H9 (cell line): ENCODE data around the gene FIBP. TPM values are rescaled to one million over a fixed set of nuclear protein-coding genes. Genes with fewer than 3 reads are reported as not detected.

ENCODE experiments used
- DNase-seq: peaks from one replicate; pipeline ENCODE4 v3.0.0-alpha.2; 2017
- H2AFZ ChIP-seq: one replicate; pipeline ENCODE4 v1.6.1; 2013; ENCODE audit warnings: mild to moderate bottlenecking, low read length, control low read depth, moderate library complexity
- H2AK5ac ChIP-seq: 2 replicates; pipeline ENCODE4 v1.6.1; 2013; ENCODE audit warnings: low read length, control low read depth, mixed read lengths; ENCODE audit not compliant: insufficient read length
- H2BK120ac ChIP-seq: one replicate; pipeline ENCODE4 v1.6.1; 2013; ENCODE audit warnings: low read depth, mild to moderate bottlenecking, low read length, control low read depth, inconsistent platforms; ENCODE audit not compliant: poor library complexity, severe bottlenecking
- H2BK12ac ChIP-seq: 2 replicates; pipeline ENCODE4 v1.6.1; 2013; ENCODE audit warnings: low read length, control low read depth, mixed read lengths, low read depth; ENCODE audit not compliant: insufficient read length
- H2BK15ac ChIP-seq: 2 replicates; pipeline ENCODE4 v1.6.1; 2013; ENCODE audit warnings: low read depth, low read length, control low read depth
- H2BK20ac ChIP-seq: one replicate; pipeline ENCODE4 v1.6.1; 2013; ENCODE audit warnings: low read depth, mild to moderate bottlenecking, low read length, control low read depth, inconsistent platforms; ENCODE audit not compliant: poor library complexity, severe bottlenecking
- H2BK5ac ChIP-seq: 2 replicates; pipeline ENCODE4 v1.6.1; 2013; ENCODE audit warnings: low read length, control low read depth, mixed read lengths; ENCODE audit not compliant: insufficient read length
- H3K14ac ChIP-seq: 2 replicates; pipeline ENCODE4 v1.6.1; 2013; ENCODE audit warnings: low read length, control low read depth; ENCODE audit not compliant: insufficient read depth
- H3K18ac ChIP-seq: 2 replicates; pipeline ENCODE4 v1.6.1; 2013; ENCODE audit warnings: low read depth, mild to moderate bottlenecking, mixed read lengths, low read length, control low read depth; ENCODE audit not compliant: insufficient read length
- H3K23ac ChIP-seq: 2 replicates; pipeline ENCODE4 v1.6.1; 2013; ENCODE audit warnings: low read length, control low read depth, mixed read lengths, low read depth; ENCODE audit not compliant: insufficient read length
- H3K23me2 ChIP-seq: 2 replicates; pipeline ENCODE4 v1.6.1; 2013; ENCODE audit warnings: low read depth, mild to moderate bottlenecking, mixed read lengths, low read length, control low read depth; ENCODE audit not compliant: insufficient read length, poor library complexity, severe bottlenecking
- H3K27ac ChIP-seq: 2 replicates; pipeline ENCODE4 v1.5.1; 2013; ENCODE audit warnings: low read length, control low read depth, mixed read lengths, low read depth; ENCODE audit not compliant: insufficient read length
- H3K27me3 ChIP-seq: 2 replicates; pipeline ENCODE4 v1.6.1; 2013; ENCODE audit warnings: low read length, control low read depth, inconsistent platforms; ENCODE audit not compliant: insufficient read depth
- H3K4ac ChIP-seq: 2 replicates; pipeline ENCODE4 v1.6.1; 2013; ENCODE audit warnings: low read depth, mild to moderate bottlenecking, control low read depth, inconsistent platforms, low read length, moderate library complexity
- H3K4me1 ChIP-seq: 2 replicates; pipeline ENCODE4 v1.6.1; 2013; ENCODE audit warnings: low read length, control low read depth, inconsistent platforms; ENCODE audit not compliant: insufficient read depth
- H3K4me2 ChIP-seq: 2 replicates; pipeline ENCODE4 v1.6.1; 2013; ENCODE audit warnings: low read length, control low read depth, mixed read lengths; ENCODE audit not compliant: insufficient read length, insufficient read depth
- H3K56ac ChIP-seq: 2 replicates; pipeline ENCODE4 v1.6.1; 2013; ENCODE audit warnings: low read depth, mild to moderate bottlenecking, mixed read lengths, low read length, control low read depth; ENCODE audit not compliant: insufficient read length
- H3K79me1 ChIP-seq: 2 replicates; pipeline ENCODE4 v1.6.1; 2013; ENCODE audit warnings: low read depth, mild to moderate bottlenecking, moderate library complexity, low read length, control low read depth, inconsistent platforms; ENCODE audit not compliant: insufficient read depth, poor library complexity, severe bottlenecking
- H3K79me2 ChIP-seq: 2 replicates; pipeline ENCODE4 v1.6.1; 2013; ENCODE audit warnings: low read length, control low read depth, inconsistent platforms; ENCODE audit not compliant: insufficient read depth
- H3K9ac ChIP-seq: 2 replicates; pipeline ENCODE4 v1.6.1; 2013; ENCODE audit warnings: low read length, control low read depth, mixed read lengths; ENCODE audit not compliant: insufficient read length; ENCODE audit errors: extremely low read depth
- H3K9me3 ChIP-seq: one replicate; pipeline ENCODE4 v1.6.1; 2013; ENCODE audit warnings: low read depth, low read length, inconsistent platforms; ENCODE audit not compliant: control insufficient read depth
- H3T11ph ChIP-seq: one replicate; pipeline ENCODE4 v1.6.1; 2013; ENCODE audit warnings: mild to moderate bottlenecking, low read length, control low read depth, inconsistent platforms
- H4K20me1 ChIP-seq: one replicate; pipeline ENCODE4 v1.6.1; 2013; ENCODE audit not compliant: control insufficient read depth, insufficient read length, insufficient read depth
- H4K5ac ChIP-seq: 2 replicates; pipeline ENCODE4 v1.6.1; 2013; ENCODE audit warnings: low read depth, mild to moderate bottlenecking, mixed read lengths, low read length, control low read depth; ENCODE audit not compliant: insufficient read length
- H4K8ac ChIP-seq: replicated peaks from 2 replicates; pipeline ENCODE4 v1.6.1; 2013; ENCODE audit warnings: low read length, control low read depth, mixed read lengths, low read depth; ENCODE audit not compliant: insufficient read length
- H4K91ac ChIP-seq: 2 replicates; pipeline ENCODE4 v1.6.1; 2013; ENCODE audit warnings: low read depth, mild to moderate bottlenecking, moderate library complexity, mixed read lengths, low read length, control low read depth; ENCODE audit not compliant: insufficient read length
- H3K27ac Mint-ChIP-seq, 3 experiments: 2 replicates in 2 of 3; 3 replicates in 1 of 3; pipeline ENCODE4 v1.8.0; 2020 to 2021; ENCODE audit warnings: mixed read lengths in 3 of 3, mild to moderate bottlenecking in 1 of 3, moderate library complexity in 1 of 3
- H3K27me3 Mint-ChIP-seq: 2 replicates; pipeline ENCODE4 v1.8.0; 2021; ENCODE audit warnings: low read depth, mild to moderate bottlenecking, moderate library complexity, mixed read lengths
- H3K36me3 Mint-ChIP-seq, 3 experiments: 2 replicates in 2 of 3; 3 replicates in 1 of 3; pipeline ENCODE4 v1.8.0; 2020 to 2021; ENCODE audit warnings: low read depth in 3 of 3, mixed read lengths in 3 of 3; ENCODE audit not compliant: insufficient read depth in 1 of 3
- H3K4me1 Mint-ChIP-seq, 2 experiments: 2 replicates each; pipeline ENCODE4 v1.8.0; 2020; ENCODE audit warnings: mixed read lengths in 2 of 2
- H3K4me3 Mint-ChIP-seq, 2 experiments: 2 replicates in 1 of 2; 3 replicates in 1 of 2; pipeline ENCODE4 v1.8.0; 2020 to 2021; ENCODE audit warnings: mild to moderate bottlenecking in 2 of 2, mixed read lengths in 2 of 2, moderate library complexity in 1 of 2
- H3K9me3 Mint-ChIP-seq, 2 experiments: 2 replicates in 1 of 2; 3 replicates in 1 of 2; pipeline ENCODE4 v1.8.0; 2020; ENCODE audit warnings: mild to moderate bottlenecking in 2 of 2, mixed read lengths in 2 of 2, moderate library complexity in 1 of 2
- WGBS: extraction: QIAGEN DNeasy Blood & Tissue Kit; methylation state at CpG from one replicate; pipeline ENCODE4 v1.1.7; 2013; ENCODE audit warnings: missing lambda C conversion rate, low lambda C conversion rate, mixed read lengths; ENCODE audit not compliant: insufficient read length; ENCODE audit errors: extremely low coverage; 5-methylcytosine and 5-hydroxymethylcytosine counted together
- total RNA-seq: library from RNA; stranded (reverse); gene quantifications from 2 replicates; pipeline ENCODE4 v1.2.1, GENCODE V29; 2021
- TF ChIP-seq, protein P1 (sequence below): fragments of 200-600 bp; sonication (generic); conservative IDR thresholded peaks from 3 replicates; pipeline ENCODE4 v1.8.0; 2021; ENCODE audit warnings: antibody characterized with exemption, mild to moderate bottlenecking

FIBP gene
- total RNA-seq, 1 experiment from 2014 or later, result 87.0 TPM

DNA sequence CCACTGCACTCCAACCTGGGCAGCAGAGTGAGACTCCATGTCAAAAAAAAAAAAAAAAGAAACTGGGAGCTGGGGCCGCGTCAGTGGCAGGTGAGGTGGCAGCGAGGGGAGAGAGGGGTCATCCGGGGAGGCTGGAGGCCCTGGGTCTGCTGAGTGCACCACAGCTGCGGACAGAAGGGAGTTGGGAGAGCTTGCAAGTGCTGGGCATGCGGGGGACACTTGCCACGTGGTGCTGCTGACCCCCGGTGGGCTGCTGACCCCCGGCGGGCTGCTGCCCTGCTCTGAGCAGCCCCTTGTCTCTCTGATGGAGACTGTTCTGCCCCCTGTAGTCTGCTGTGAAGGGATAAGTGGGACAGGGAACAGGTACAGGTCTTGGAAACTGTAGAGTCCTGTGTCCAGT is 33.6 kb upstream of the FIBP start:
- no peak for DNase-seq
- Mint-ChIP-seq H3K9me3 (no peaks in the 10 kb centered on the region), H3K36me3 (peaks cover 1 to 23% (median 21%) of the 10 kb centered on the region in 3 experiments; a peak in 6 of 7 replicates), H3K27ac (peak overlapping the region in 1 of 3 experiments; percentile 48; a peak in 3 of 7 replicates), H3K27me3 (no peaks in the 10 kb centered on the region), H3K4me1 (peaks cover 6 to 18% of the 10 kb centered on the region in 2 experiments; a peak in 3 of 4 replicates), H3K4me3 (no peak overlapping the region; a peak in 1 of 5 replicates)
- WGBS, result no CpG with 5 or more reads among the region's 10 CpGs
- Histone ChIP-seq H2BK120ac (no peak overlapping the region), H2BK20ac (no peak overlapping the region), H3K4me2 (no peak overlapping the region), H4K20me1 (no peaks in the 10 kb centered on the region), H3K4me1 (no peaks in the 10 kb centered on the region), H3K56ac (no peak overlapping the region), H3K23me2 (peaks cover 11% of the 10 kb centered on the region), H4K91ac (no peak overlapping the region), H2BK15ac (no peak overlapping the region), H3K23ac (no peak overlapping the region), H3K79me2 (no peaks in the 10 kb centered on the region), H3K27me3 (no peaks in the 10 kb centered on the region), H3K14ac (no peak overlapping the region), H3K18ac (no peak overlapping the region), H3K9me3 (no peaks in the 10 kb centered on the region), H2BK5ac (no peak overlapping the region), H3K9ac (no peak overlapping the region), H4K5ac (no peak overlapping the region), H2AK5ac (no peak overlapping the region), H2AFZ (no peak overlapping the region), H3K27ac (no peak overlapping the region), H3K4ac (no peak overlapping the region), H4K8ac (no peak overlapping the region), H3T11ph (no peak overlapping the region), H3K79me1 (no peaks in the 10 kb centered on the region), H2BK12ac (no peak overlapping the region)
- TF ChIP-seq, protein P1, sequence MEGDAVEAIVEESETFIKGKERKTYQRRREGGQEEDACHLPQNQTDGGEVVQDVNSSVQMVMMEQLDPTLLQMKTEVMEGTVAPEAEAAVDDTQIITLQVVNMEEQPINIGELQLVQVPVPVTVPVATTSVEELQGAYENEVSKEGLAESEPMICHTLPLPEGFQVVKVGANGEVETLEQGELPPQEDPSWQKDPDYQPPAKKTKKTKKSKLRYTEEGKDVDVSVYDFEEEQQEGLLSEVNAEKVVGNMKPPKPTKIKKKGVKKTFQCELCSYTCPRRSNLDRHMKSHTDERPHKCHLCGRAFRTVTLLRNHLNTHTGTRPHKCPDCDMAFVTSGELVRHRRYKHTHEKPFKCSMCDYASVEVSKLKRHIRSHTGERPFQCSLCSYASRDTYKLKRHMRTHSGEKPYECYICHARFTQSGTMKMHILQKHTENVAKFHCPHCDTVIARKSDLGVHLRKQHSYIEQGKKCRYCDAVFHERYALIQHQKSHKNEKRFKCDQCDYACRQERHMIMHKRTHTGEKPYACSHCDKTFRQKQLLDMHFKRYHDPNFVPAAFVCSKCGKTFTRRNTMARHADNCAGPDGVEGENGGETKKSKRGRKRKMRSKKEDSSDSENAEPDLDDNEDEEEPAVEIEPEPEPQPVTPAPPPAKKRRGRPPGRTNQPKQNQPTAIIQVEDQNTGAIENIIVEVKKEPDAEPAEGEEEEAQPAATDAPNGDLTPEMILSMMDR, result no peak
